ENCODE data around the gene THAP5. TPM values are rescaled to one million over a fixed set of nuclear protein-coding genes. Genes with fewer than 3 reads are reported as not detected.

THAP5 gene
- total RNA-seq, 4 donors from 2014 or later, result 12.8 to 27.2 (median 19.8) TPM

DNA sequence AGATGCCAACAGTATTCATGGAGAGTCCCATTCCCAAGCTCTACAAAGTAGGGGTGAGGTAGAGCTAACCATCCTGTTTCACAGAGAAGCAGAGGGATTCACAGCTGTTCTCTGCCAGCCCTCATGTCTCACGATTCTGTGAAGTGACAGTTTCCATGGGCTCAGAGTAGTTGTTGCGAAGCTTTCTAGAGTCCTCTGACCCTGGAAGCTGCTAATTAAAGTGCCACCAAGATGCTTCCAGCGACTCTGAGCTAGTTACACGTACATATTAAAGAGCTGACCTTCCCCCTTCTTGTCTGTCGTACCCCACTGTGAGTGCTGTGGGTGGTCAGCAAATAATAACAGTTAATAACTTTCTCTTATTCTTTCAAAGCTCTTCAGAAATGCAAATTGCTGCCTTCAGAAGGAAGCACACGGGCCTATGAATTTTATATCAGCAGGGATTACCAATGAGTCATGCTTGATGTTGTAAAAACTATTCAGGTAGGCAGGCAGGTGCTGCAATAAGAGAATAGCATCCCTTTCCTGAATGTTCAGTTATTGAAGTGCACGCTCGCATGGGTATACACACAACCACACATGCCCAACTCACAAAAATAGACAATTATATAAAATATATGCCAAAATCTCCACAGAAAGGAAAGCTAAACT is 34.3 kb upstream of the THAP5 start:
- no peak for DNase-seq (ENCODE audit: low spot score in 2 of 2)
- Histone ChIP-seq H3K27ac (no peak overlapping the region), H3K27me3 (no peaks in the 10 kb centered on the region), H3K4me3 (no peak overlapping the region), H3K4me1 (no peaks in the 10 kb centered on the region), H3K9me3 (no peaks in the 10 kb centered on the region), H3K36me3 (no peaks in the 10 kb centered on the region)
- TF ChIP-seq POLR2AphosphoS5 (IDR thresholded peaks at IDR 0.05) (no peak), EP300 (IDR thresholded peaks at IDR 0.05) (no peak), POLR2A (IDR thresholded peaks at IDR 0.05) (no peak)
- TF ChIP-seq, protein P1, sequence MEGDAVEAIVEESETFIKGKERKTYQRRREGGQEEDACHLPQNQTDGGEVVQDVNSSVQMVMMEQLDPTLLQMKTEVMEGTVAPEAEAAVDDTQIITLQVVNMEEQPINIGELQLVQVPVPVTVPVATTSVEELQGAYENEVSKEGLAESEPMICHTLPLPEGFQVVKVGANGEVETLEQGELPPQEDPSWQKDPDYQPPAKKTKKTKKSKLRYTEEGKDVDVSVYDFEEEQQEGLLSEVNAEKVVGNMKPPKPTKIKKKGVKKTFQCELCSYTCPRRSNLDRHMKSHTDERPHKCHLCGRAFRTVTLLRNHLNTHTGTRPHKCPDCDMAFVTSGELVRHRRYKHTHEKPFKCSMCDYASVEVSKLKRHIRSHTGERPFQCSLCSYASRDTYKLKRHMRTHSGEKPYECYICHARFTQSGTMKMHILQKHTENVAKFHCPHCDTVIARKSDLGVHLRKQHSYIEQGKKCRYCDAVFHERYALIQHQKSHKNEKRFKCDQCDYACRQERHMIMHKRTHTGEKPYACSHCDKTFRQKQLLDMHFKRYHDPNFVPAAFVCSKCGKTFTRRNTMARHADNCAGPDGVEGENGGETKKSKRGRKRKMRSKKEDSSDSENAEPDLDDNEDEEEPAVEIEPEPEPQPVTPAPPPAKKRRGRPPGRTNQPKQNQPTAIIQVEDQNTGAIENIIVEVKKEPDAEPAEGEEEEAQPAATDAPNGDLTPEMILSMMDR (IDR thresholded peaks at IDR 0.05), result no peak
- WGBS, result 76% methylated on average over 8 of the region's 8 CpGs

DNA sequence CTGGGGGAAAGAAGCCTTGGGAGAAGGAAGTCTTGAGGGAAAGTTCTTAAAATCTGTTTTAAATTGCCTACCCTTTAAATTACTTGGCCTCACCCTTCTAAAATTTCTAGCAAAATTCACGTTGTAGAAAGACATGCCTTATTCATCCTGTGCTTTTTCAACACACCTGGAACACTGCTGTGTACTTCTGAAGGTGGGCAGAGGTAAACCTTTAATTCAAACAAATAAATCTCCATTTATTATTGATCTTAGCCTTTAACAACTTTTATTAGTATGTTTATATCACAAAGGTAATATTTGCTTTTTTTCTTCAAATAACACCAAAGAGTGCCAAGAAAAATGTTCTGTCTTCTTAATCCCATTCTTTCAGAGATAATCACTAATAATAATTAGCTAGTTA is 30.9 kb upstream of the THAP5 start:
- 56% methylated on average over 1 of the region's 1 CpG for WGBS
- TF ChIP-seq POLR2A (IDR thresholded peaks at IDR 0.05) (no peak), POLR2AphosphoS5 (IDR thresholded peaks at IDR 0.05) (no peak), EP300 (IDR thresholded peaks at IDR 0.05) (no peak)
- TF ChIP-seq, protein P1 (IDR thresholded peaks at IDR 0.05), result no peak
- Histone ChIP-seq H3K4me1 (no peaks in the 10 kb centered on the region), H3K27ac (no peak overlapping the region), H3K9me3 (no peaks in the 10 kb centered on the region), H3K4me3 (no peak overlapping the region), H3K27me3 (no peaks in the 10 kb centered on the region), H3K36me3 (no peaks in the 10 kb centered on the region)
- no peak for DNase-seq (ENCODE audit: low spot score in 2 of 2)

DNA sequence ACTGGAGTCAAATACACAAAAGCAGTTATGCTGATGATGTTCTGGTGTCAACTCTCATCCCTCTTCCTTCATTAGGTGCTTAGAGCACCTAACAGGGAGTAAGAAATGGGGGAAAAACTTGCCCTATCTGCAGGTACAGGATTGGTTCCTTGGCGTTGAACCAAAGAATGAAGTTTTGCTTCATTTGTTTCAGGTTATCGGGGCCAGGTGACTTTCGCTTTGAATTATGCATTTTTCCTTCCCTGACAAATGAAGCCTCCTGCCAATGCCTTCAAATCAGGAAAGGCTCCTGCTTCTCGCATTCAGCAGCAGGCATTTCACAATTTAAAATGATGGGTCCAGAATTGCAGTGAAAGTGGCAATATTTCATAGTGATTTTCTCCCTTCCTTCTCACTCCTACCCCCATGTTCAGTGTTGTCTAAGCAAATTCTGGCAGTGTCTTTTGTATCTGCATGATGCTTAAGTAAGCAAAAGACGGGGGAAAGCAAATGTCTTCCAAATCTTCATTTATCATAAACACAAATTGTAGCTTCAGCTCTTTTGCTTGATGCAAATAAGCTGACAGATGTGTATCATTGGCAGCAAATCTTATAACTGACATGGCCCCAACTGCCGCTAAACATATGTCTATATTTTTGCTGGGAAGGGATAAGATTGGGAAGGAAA is 29.5 kb upstream of the THAP5 start:
- Histone ChIP-seq H3K27me3 (no peaks in the 10 kb centered on the region), H3K36me3 (no peaks in the 10 kb centered on the region), H3K4me1 (no peaks in the 10 kb centered on the region), H3K9me3 (no peaks in the 10 kb centered on the region), H3K27ac (no peak overlapping the region), H3K4me3 (no peak overlapping the region)
- no peak for DNase-seq (ENCODE audit: low spot score in 2 of 2)
- TF ChIP-seq POLR2AphosphoS5 (IDR thresholded peaks at IDR 0.05) (no peak), POLR2A (IDR thresholded peaks at IDR 0.05) (no peak), EP300 (IDR thresholded peaks at IDR 0.05) (no peak)
- TF ChIP-seq, protein P1 (IDR thresholded peaks at IDR 0.05), result no peak
- WGBS, result 64% methylated on average over 6 of the region's 6 CpGs

DNA sequence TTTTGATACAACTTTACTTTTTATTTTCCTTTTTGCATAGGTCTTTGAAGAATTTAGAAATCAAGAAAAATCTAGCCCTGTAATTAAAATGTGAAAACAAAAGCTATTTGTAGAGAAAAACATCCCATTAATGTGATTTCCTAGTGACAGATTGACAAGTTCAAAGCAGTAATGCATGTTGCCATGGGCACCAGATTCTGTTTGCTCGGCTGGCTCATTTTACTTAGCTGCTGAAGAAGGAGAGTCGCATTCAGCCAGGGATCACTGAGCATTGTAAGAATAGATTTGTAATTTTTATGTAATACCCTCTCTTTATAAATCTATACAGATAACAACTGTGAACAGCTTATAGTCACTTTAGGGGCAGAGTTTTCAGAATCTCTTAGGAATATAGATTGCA is 28.6 kb upstream of the THAP5 start:
- no peaks in the 10 kb centered on the region for H3K4me1 ChIP-seq
- no peak overlapping the region for H3K27ac ChIP-seq
- TF ChIP-seq EP300 (IDR thresholded peaks at IDR 0.05), result no peak
- TF ChIP-seq POLR2A (IDR thresholded peaks at IDR 0.05), result no peak
- TF ChIP-seq POLR2AphosphoS5 (IDR thresholded peaks at IDR 0.05), result no peak
- TF ChIP-seq, protein P1 (IDR thresholded peaks at IDR 0.05), result no peak
- no peak overlapping the region for H3K4me3 ChIP-seq
- no peak for DNase-seq (ENCODE audit: low spot score in 2 of 2)
- no peaks in the 10 kb centered on the region for H3K9me3 ChIP-seq
- 47% methylated on average over 2 of the region's 2 CpGs for WGBS
- no peaks in the 10 kb centered on the region for H3K36me3 ChIP-seq
- H3K27me3 ChIP-seq, result no peaks in the 10 kb centered on the region

DNA sequence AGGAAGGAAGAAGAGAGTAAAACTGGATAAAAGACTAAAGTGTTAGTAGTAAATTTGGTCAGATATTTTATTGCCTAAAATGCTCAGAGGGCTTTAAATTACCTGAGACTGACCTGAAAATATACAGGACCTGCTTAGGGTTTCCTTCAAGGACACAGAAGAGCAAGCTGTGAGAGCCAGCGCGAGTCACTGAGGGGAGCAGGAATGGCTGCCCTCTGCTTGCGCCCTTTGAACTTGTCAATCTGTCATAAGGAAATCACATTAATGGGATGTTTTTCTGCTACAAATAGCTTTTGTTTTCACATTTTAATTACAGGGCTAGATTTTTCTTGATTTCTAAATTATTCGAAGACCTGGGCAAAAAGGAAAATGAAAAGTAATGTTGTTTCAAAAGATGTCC is 27.1 kb upstream of the THAP5 start:
- H3K36me3 ChIP-seq, result no peaks in the 10 kb centered on the region
- WGBS, result 92% methylated on average over 4 of the region's 4 CpGs
- no peak for TF ChIP-seq EP300 (IDR thresholded peaks at IDR 0.05)
- TF ChIP-seq POLR2AphosphoS5 (IDR thresholded peaks at IDR 0.05), result no peak
- TF ChIP-seq POLR2A (IDR thresholded peaks at IDR 0.05), result no peak
- TF ChIP-seq, protein P1 (IDR thresholded peaks at IDR 0.05), result no peak
- no peak overlapping the region for H3K4me3 ChIP-seq
- H3K4me1 ChIP-seq, result no peaks in the 10 kb centered on the region
- H3K27me3 ChIP-seq, result no peaks in the 10 kb centered on the region
- no peak for DNase-seq (ENCODE audit: low spot score in 2 of 2)
- no peaks in the 10 kb centered on the region for H3K9me3 ChIP-seq
- H3K27ac ChIP-seq, result no peak overlapping the region
